Panc1 (cell line): Measurements from ENCODE around the gene MRPS23. TPM values are rescaled to one million over a fixed set of nuclear protein-coding genes. Genes with fewer than 3 reads are reported as not detected.

Experiments
- ATAC-seq: fragments of 200-7000 bp; cut with Tn5 transposase; 2 replicates; pipeline ENCODE4 v1.9.1; 2020; ENCODE audit warnings: mild to moderate bottlenecking, moderate library complexity
- BruUV-seq: library from RNA; stranded (reverse); fragments of 400-500 nt; replicated peaks from 2 replicates; lab custom pipeline; 2021; lab: Mats Ljungman, UMichigan
- CTCF ChIA-PET: fragments of 300-600 bp; sonication (Branson Sonifier 250); formaldehyde crosslinking; loops from one replicate; lab custom pipeline; 2022; ENCODE audit warnings: antibody characterized with exemption; lab: Charles Lee
- POLR2A ChIA-PET: fragments of 300-600 bp; sonication (Branson Sonifier 250); formaldehyde crosslinking; loops from one replicate; lab custom pipeline; 2022; ENCODE audit warnings: antibody characterized with exemption; lab: Charles Lee
- DNase-seq: peaks from one replicate; pipeline ENCODE4 v3.0.0-alpha.2; 2010; ENCODE audit warnings: low read depth, low spot score
- H3K27ac ChIP-seq: 2 replicates; pipeline ENCODE4 v1.5.1; 2011; ENCODE audit warnings: mild to moderate bottlenecking, low read length, inconsistent platforms
- H3K27me3 ChIP-seq: fragments of 200-500 bp; sonication (Bioruptor generic); 2 replicates; pipeline ENCODE4 v1.6.0; 2014; ENCODE audit warnings: low read length, inconsistent platforms; ENCODE audit not compliant: control insufficient read depth, insufficient read depth
- H3K36me3 ChIP-seq: fragments of 200-500 bp; sonication (Bioruptor generic); 2 replicates; pipeline ENCODE4 v1.5.1; 2014; ENCODE audit warnings: inconsistent platforms, mild to moderate bottlenecking, low read length, moderate library complexity; ENCODE audit not compliant: control insufficient read depth, insufficient read depth
- H3K4me1 ChIP-seq: 2 replicates; pipeline ENCODE4 v1.5.1; 2011; ENCODE audit warnings: inconsistent platforms, mild to moderate bottlenecking, low read length, moderate library complexity; ENCODE audit not compliant: control insufficient read depth, insufficient read depth
- H3K4me3 ChIP-seq, 2 experiments: 2 replicates each; pipeline ENCODE4 v1.5.1; 2011 to 2012; ENCODE audit warnings: low read depth in 2 of 2, low read length in 2 of 2, mild to moderate bottlenecking in 2 of 2, inconsistent platforms in 1 of 2, moderate library complexity in 1 of 2
- H3K9me3 ChIP-seq: fragments of 200-500 bp; sonication (Bioruptor generic); 2 replicates; pipeline ENCODE4 v1.5.1; 2014; ENCODE audit warnings: low read depth, mild to moderate bottlenecking, inconsistent platforms, low read length, moderate library complexity; ENCODE audit not compliant: control insufficient read depth, insufficient read depth
- POLR2AphosphoS5 ChIP-seq: IDR thresholded peaks from 2 replicates; pipeline ENCODE4 v1.6.1; 2012; ENCODE audit warnings: mild to moderate bottlenecking, low read depth, low read length, moderate library complexity
- SIN3A ChIP-seq: IDR thresholded peaks from 2 replicates; pipeline ENCODE4 v1.6.1; 2012; ENCODE audit warnings: low read depth, mild to moderate bottlenecking, low read length, moderate library complexity, borderline replicate concordance; ENCODE audit not compliant: insufficient read depth
- TCF7L2 ChIP-seq: IDR thresholded peaks from 2 replicates; pipeline ENCODE4 v1.6.1; 2011; ENCODE audit warnings: mild to moderate bottlenecking, low read depth, low read length, inconsistent platforms
- in situ Hi-C: cut with HindIII; loops from 2 replicates; pipeline ENCODE4 v1.10.0; 2016; ENCODE audit warnings: low sequenced_read_pairs, low pct_unique_long_range_greater_than_20kb
- intact Hi-C: fragments of 100-400 bp; cut with micrococcal nuclease; formaldehyde crosslinking; loops from one replicate; pipeline ENCODE4 v1.10.0; 2022; ENCODE audit not compliant: unreplicated experiment
- total RNA-seq: library from RNA; stranded (reverse); gene quantifications from one replicate; pipeline ENCODE4 v1.2.1, GENCODE V29; 2021; ENCODE audit not compliant: unreplicated experiment
- TF ChIP-seq, protein P1 (sequence below), 2 experiments: IDR thresholded peaks; 2 replicates each; pipeline ENCODE4 v1.6.1; 2011 to 2012; ENCODE audit warnings: low read depth in 2 of 2, control low read depth in 1 of 2, low read length in 1 of 2, mild to moderate bottlenecking in 1 of 2, moderate library complexity in 1 of 2; ENCODE audit not compliant: insufficient read depth in 1 of 2
- TF ChIP-seq, protein P2 (sequence below): fragments of 450-650 bp; IDR thresholded peaks from 2 replicates; pipeline ENCODE4 v1.5.1; 2017; ENCODE audit warnings: mild to moderate bottlenecking

Gene MRPS23
- total RNA-seq, 1 experiment from 2014 or later: 85.4 TPM

GRCh38 chr17:57852955-57853328 lies 3.1 kb upstream of the MRPS23 start:
- no peak overlapping the region for H3K4me3 ChIP-seq
- CTCF ChIA-PET: interaction anchor here (0.5 to 0.7 kb wide), 2 partner anchors 327 to 1758 kb away, joined by 3 to 4 read pairs; no protein-coding TSS in a partner anchor
- peaks cover 25% of the 10 kb centered on the region for H3K4me1 ChIP-seq
- no peak for ATAC-seq
- H3K9me3 ChIP-seq: no peaks in the 10 kb centered on the region
- POLR2A ChIA-PET: no interaction called here
- peaks cover 16% of the 10 kb centered on the region for H3K36me3 ChIP-seq
- intact Hi-C loops: no loop called here
- no peaks in the 10 kb centered on the region for H3K27me3 ChIP-seq
- in situ Hi-C loops: no loop called here
- no TSS peak for BruUV-seq
- TF ChIP-seq, protein P1, sequence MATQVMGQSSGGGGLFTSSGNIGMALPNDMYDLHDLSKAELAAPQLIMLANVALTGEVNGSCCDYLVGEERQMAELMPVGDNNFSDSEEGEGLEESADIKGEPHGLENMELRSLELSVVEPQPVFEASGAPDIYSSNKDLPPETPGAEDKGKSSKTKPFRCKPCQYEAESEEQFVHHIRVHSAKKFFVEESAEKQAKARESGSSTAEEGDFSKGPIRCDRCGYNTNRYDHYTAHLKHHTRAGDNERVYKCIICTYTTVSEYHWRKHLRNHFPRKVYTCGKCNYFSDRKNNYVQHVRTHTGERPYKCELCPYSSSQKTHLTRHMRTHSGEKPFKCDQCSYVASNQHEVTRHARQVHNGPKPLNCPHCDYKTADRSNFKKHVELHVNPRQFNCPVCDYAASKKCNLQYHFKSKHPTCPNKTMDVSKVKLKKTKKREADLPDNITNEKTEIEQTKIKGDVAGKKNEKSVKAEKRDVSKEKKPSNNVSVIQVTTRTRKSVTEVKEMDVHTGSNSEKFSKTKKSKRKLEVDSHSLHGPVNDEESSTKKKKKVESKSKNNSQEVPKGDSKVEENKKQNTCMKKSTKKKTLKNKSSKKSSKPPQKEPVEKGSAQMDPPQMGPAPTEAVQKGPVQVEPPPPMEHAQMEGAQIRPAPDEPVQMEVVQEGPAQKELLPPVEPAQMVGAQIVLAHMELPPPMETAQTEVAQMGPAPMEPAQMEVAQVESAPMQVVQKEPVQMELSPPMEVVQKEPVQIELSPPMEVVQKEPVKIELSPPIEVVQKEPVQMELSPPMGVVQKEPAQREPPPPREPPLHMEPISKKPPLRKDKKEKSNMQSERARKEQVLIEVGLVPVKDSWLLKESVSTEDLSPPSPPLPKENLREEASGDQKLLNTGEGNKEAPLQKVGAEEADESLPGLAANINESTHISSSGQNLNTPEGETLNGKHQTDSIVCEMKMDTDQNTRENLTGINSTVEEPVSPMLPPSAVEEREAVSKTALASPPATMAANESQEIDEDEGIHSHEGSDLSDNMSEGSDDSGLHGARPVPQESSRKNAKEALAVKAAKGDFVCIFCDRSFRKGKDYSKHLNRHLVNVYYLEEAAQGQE (IDR thresholded peaks at IDR 0.05; ENCODE audit: insufficient read depth in 1 of 2, low read depth in 2 of 2, low read length in 1 of 2): no peak
- TF ChIP-seq SIN3A (no peak), TCF7L2 (no peak), POLR2AphosphoS5 (no peak)
- TF ChIP-seq, protein P2, sequence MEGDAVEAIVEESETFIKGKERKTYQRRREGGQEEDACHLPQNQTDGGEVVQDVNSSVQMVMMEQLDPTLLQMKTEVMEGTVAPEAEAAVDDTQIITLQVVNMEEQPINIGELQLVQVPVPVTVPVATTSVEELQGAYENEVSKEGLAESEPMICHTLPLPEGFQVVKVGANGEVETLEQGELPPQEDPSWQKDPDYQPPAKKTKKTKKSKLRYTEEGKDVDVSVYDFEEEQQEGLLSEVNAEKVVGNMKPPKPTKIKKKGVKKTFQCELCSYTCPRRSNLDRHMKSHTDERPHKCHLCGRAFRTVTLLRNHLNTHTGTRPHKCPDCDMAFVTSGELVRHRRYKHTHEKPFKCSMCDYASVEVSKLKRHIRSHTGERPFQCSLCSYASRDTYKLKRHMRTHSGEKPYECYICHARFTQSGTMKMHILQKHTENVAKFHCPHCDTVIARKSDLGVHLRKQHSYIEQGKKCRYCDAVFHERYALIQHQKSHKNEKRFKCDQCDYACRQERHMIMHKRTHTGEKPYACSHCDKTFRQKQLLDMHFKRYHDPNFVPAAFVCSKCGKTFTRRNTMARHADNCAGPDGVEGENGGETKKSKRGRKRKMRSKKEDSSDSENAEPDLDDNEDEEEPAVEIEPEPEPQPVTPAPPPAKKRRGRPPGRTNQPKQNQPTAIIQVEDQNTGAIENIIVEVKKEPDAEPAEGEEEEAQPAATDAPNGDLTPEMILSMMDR: no peak
- DNase-seq: no peak
- no peak overlapping the region for H3K27ac ChIP-seq

DNA sequence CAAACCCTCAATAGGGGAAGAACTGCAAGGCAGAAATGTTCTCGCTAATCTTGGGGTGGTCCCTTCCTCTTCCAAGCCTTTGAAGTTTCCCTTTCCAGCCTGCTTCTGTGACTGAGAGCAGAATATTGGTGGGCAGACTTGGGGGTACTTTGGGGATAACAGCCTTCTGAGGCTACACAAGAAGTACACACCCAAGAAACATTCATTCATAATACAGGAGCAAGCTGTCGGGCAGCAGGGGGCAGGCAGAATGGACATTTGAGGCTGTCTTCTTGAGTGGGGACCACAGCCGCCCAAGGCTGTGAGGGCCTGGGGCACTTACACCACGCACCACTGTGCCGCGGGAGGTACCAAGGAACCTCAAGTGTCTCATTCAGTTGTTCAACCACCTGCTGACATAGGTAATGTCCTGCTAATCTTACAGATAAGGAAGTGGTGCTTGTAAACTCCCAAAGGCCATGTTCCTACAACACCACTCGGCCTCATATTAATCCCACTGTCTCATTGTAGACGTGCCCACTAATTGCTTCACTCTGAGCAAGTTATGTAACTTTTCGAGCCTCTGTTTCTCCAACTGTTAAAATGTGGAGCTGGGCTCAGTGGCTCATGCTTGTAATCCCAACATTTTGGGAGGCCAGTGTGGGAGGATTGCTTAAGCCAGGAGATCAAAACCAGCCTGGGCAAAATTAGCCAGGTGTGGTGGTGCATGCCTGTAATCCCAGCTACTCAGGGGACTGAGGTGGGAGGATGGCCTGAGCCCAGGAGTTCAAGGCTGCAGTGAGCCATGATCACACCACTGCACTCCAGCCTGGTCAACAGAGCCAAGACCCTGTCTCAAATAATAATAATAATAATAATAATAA lies 2.5 kb upstream of the MRPS23 start:
- H3K36me3 ChIP-seq: peaks cover 16% of the 10 kb centered on the region
- ChIA-PET CTCF (interaction anchor here (0.7 to 1.0 kb wide), 2 partner anchors 19 to 328 kb away, joined by 3 to 4 read pairs; no protein-coding TSS in a partner anchor), POLR2A (no interaction called here)
- ATAC-seq (no peak), DNase-seq (no peak)
- peaks cover 25% of the 10 kb centered on the region for H3K4me1 ChIP-seq
- 0 out of 2 replicates have a peak, but pooled peaks have one; percentile 19 for TF ChIP-seq TCF7L2
- 0 out of 2 replicates have a peak, but pooled peaks have one; percentile 8 for TF ChIP-seq POLR2AphosphoS5
- TF ChIP-seq, protein P2: no peak
- intact Hi-C loops (no loop called here), in situ Hi-C loops (no loop called here)
- H3K27me3 ChIP-seq: no peaks in the 10 kb centered on the region
- no peak overlapping the region for H3K4me3 ChIP-seq
- BruUV-seq: no TSS peak
- H3K27ac ChIP-seq: peak overlapping the region; percentile 46; the same call in 1 of the 2 replicates
- no peaks in the 10 kb centered on the region for H3K9me3 ChIP-seq
